HEK293 (cell line): ENCODE results near the gene OSBPL1A.

Experiments
- SALL2 ChIP-seq: fragments of 450-650 bp; formaldehyde crosslinking; IDR thresholded peaks from 2 replicates; pipeline ENCODE4 v1.5.0; 2017; ENCODE audit warnings: missing biosample characterization, mild to moderate bottlenecking, missing genetic modification characterization, borderline replicate concordance
- ZNF266 ChIP-seq: fragments of 450-650 bp; formaldehyde crosslinking; IDR thresholded peaks from 2 replicates; pipeline ENCODE4 v1.5.1; 2016; ENCODE audit warnings: missing biosample characterization, missing genetic modification characterization, low read depth
- ZNF274 ChIP-seq, 2 experiments: fragments of 200-500 bp in 1 of 2; fragments of 450-650 bp in 1 of 2; sonication (Bioruptor generic) in 1 of 2; formaldehyde crosslinking in 1 of 2; IDR thresholded peaks; 2 replicates each; pipeline versions ENCODE4 v1.5.1 to v1.6.1; 2014 to 2016; ENCODE audit warnings: borderline replicate concordance in 1 of 2, inconsistent platforms in 1 of 2, low read length in 1 of 2, missing biosample characterization in 1 of 2, missing genetic modification characterization in 1 of 2
- TF ChIP-seq, protein P1 (sequence below): fragments of 450-650 bp; formaldehyde crosslinking; IDR thresholded peaks from 2 replicates; pipeline ENCODE4 v1.5.1; 2016; ENCODE audit warnings: missing biosample characterization, missing genetic modification characterization
- TF ChIP-seq, protein P2 (sequence below): fragments of 450-650 bp; formaldehyde crosslinking; IDR thresholded peaks from 2 replicates; pipeline ENCODE4 v1.5.1; 2017; ENCODE audit warnings: missing biosample characterization, missing genetic modification characterization

DNA sequence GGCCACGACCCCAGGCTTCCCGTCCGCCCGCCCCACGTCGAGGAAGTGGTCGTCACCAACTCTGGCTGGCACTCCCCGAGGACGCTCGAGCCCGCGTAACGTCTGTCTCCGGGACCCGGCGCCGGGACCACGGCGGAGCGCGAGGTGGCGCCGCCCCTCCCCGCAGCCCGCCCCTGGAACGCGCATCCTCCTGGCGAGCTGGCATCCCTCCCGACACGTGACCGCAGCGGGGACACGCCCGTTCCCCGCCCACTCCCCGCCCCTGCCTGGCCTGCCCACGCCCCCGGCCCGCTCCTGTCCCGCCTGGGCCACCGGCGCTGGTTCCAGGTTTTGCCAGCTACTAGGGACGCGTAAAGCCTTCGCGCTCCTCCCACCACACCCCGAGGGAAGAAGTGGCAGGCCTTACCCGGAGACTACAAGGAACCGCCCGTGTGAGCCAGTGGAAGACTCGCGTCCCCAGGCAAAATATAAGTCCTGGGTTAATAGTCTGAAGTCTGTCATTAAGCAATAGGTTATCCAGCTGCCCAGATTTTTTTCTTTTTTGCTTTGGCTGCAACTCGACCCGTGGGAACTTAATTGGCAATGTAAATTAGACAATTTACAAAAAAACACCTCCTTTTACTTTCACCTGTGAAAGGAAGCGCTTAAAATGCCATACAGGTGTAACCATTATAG lies at the start of gene OSBPL1A:
- TF ChIP-seq SALL2 (tag by site-specific recombination) (no peak), ZNF274 (IDR thresholded peaks at IDR 0.05; ENCODE audit: low read length) (no peak), ZNF274 (tag by site-specific recombination; IDR thresholded peaks at IDR 0.05; ENCODE audit: borderline replicate concordance) (no peak), ZNF266 (tag by site-specific recombination) (no peak)
- TF ChIP-seq, protein P1, sequence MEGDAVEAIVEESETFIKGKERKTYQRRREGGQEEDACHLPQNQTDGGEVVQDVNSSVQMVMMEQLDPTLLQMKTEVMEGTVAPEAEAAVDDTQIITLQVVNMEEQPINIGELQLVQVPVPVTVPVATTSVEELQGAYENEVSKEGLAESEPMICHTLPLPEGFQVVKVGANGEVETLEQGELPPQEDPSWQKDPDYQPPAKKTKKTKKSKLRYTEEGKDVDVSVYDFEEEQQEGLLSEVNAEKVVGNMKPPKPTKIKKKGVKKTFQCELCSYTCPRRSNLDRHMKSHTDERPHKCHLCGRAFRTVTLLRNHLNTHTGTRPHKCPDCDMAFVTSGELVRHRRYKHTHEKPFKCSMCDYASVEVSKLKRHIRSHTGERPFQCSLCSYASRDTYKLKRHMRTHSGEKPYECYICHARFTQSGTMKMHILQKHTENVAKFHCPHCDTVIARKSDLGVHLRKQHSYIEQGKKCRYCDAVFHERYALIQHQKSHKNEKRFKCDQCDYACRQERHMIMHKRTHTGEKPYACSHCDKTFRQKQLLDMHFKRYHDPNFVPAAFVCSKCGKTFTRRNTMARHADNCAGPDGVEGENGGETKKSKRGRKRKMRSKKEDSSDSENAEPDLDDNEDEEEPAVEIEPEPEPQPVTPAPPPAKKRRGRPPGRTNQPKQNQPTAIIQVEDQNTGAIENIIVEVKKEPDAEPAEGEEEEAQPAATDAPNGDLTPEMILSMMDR: peak; percentile 74
- TF ChIP-seq, protein P2, sequence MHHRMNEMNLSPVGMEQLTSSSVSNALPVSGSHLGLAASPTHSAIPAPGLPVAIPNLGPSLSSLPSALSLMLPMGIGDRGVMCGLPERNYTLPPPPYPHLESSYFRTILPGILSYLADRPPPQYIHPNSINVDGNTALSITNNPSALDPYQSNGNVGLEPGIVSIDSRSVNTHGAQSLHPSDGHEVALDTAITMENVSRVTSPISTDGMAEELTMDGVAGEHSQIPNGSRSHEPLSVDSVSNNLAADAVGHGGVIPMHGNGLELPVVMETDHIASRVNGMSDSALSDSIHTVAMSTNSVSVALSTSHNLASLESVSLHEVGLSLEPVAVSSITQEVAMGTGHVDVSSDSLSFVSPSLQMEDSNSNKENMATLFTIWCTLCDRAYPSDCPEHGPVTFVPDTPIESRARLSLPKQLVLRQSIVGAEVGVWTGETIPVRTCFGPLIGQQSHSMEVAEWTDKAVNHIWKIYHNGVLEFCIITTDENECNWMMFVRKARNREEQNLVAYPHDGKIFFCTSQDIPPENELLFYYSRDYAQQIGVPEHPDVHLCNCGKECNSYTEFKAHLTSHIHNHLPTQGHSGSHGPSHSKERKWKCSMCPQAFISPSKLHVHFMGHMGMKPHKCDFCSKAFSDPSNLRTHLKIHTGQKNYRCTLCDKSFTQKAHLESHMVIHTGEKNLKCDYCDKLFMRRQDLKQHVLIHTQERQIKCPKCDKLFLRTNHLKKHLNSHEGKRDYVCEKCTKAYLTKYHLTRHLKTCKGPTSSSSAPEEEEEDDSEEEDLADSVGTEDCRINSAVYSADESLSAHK (tag by site-specific recombination): 0 out of 2 replicates have a peak, but pooled peaks have one; percentile 34
